OCI-LY3 (cell line): ENCODE measurements around the gene MAST2.

Source experiments
- H2AFZ ChIP-seq: fragments of 200-600, 300-600 bp; shearing (Covaris generic); 2 replicates; pipeline ENCODE4 v1.6.0; 2014; ENCODE audit warnings: antibody characterized with exemption, low read depth, low read length
- H3K27ac ChIP-seq: fragments of 200-600, 300-600 bp; sonication (generic); 2 replicates; pipeline ENCODE4 v1.5.1; 2014; ENCODE audit warnings: mild to moderate bottlenecking, low read length, moderate library complexity, mixed read lengths
- H3K27me3 ChIP-seq: fragments of 200-600, 300-600 bp; sonication (generic); 2 replicates; pipeline ENCODE4 v1.6.1; 2014; ENCODE audit warnings: low read depth, low read length, mixed read lengths
- H3K36me3 ChIP-seq: fragments of 200-600, 300-600 bp; sonication (generic); replicated peaks from 2 replicates; pipeline ENCODE3; 2014; ENCODE audit warnings: low read depth, low read length, mixed read lengths
- H3K4me1 ChIP-seq: fragments of 300-600, 200-600 bp; sonication (generic); 2 replicates; pipeline ENCODE4 v1.6.1; 2014; ENCODE audit warnings: low read length, mixed read lengths
- H3K4me2 ChIP-seq: fragments of 200-600, 300-600 bp; sonication (generic); 2 replicates; pipeline ENCODE4 v1.6.1; 2014; ENCODE audit warnings: low read length, mixed read lengths
- H3K4me3 ChIP-seq: fragments of 300-600, 200-600 bp; sonication (generic); 2 replicates; pipeline ENCODE4 v1.5.1; 2014; ENCODE audit warnings: antibody characterized with exemption, mild to moderate bottlenecking, low read length, moderate library complexity
- H3K79me2 ChIP-seq: fragments of 300-600, 200-600 bp; shearing (Covaris generic); 2 replicates; pipeline ENCODE4 v1.6.1; 2014; ENCODE audit warnings: mild to moderate bottlenecking, low read length, mixed read lengths
- H3K9ac ChIP-seq: fragments of 300-600, 200-600 bp; shearing (Covaris generic); 2 replicates; pipeline ENCODE4 v1.6.0; 2014; ENCODE audit warnings: mild to moderate bottlenecking, low read length, moderate library complexity
- H3K9me3 ChIP-seq: fragments of 200-600, 300-600 bp; shearing (Covaris generic); 2 replicates; pipeline ENCODE4 v1.6.1; 2014; ENCODE audit warnings: low read length, mixed read lengths; ENCODE audit not compliant: insufficient read depth
- H4K20me1 ChIP-seq: fragments of 200-600, 300-600 bp; sonication (generic); 2 replicates; pipeline ENCODE4 v1.6.1; 2016; ENCODE audit warnings: low read length, mixed read lengths; ENCODE audit not compliant: insufficient read depth
- CTCF ChIP-seq: fragments of 200-600, 300-600 bp; sonication (generic); IDR thresholded peaks from 2 replicates; pipeline ENCODE4 v1.5.1; 2014; ENCODE audit warnings: antibody characterized with exemption, low read length, low read depth
- EZH2phosphoT487 ChIP-seq: fragments of 200-600 bp; shearing (Covaris generic); IDR thresholded peaks from 2 replicates; pipeline ENCODE4 v1.6.1; 2018; ENCODE audit warnings: antibody characterized with exemption, mixed run types, low read depth

The MAST2 gene

GRCh38 chr1:45972621-45973020, 169.2 kb downstream of the MAST2 start:
- Histone ChIP-seq H3K36me3 (no peaks in the 10 kb centered on the region), H3K27ac (no peak overlapping the region), H3K4me1 (no peaks in the 10 kb centered on the region; the same call in 1 of the 2 replicates), H3K9me3 (no peaks in the 10 kb centered on the region), H2AFZ (no peak overlapping the region), H3K79me2 (no peaks in the 10 kb centered on the region), H4K20me1 (no peaks in the 10 kb centered on the region), H3K4me2 (no peak overlapping the region), H3K4me3 (no peak overlapping the region), H3K27me3 (no peaks in the 10 kb centered on the region), H3K9ac (no peak overlapping the region)
- TF ChIP-seq CTCF (no peak), EZH2phosphoT487 (no peak)

- H3K27ac ChIP-seq: no peak overlapping the region
- H4K20me1 ChIP-seq: no peaks in the 10 kb centered on the region
- H3K9me3 ChIP-seq: no peaks in the 10 kb centered on the region
- no peak overlapping the region for H3K4me3 ChIP-seq
- no peaks in the 10 kb centered on the region for H3K27me3 ChIP-seq
- H3K79me2 ChIP-seq: no peaks in the 10 kb centered on the region
- TF ChIP-seq CTCF (no peak), EZH2phosphoT487 (no peak)
- no peak overlapping the region for H3K9ac ChIP-seq
- H3K4me2 ChIP-seq: no peak overlapping the region
- H2AFZ ChIP-seq: no peak overlapping the region
- no peaks in the 10 kb centered on the region for H3K36me3 ChIP-seq
- H3K4me1 ChIP-seq: no peaks in the 10 kb centered on the region; the same call in 1 of the 2 replicates
Observed at GRCh38 chr1:45973121-45973520, 169.7 kb downstream of the MAST2 start.

GRCh38 chr1:45974541-45975269, 171.3 kb downstream of the MAST2 start:
- no peak overlapping the region for H3K9ac ChIP-seq
- H3K27me3 ChIP-seq: no peaks in the 10 kb centered on the region
- no peak overlapping the region for H2AFZ ChIP-seq
- no peak overlapping the region for H3K4me3 ChIP-seq
- H3K36me3 ChIP-seq: no peaks in the 10 kb centered on the region
- no peaks in the 10 kb centered on the region for H3K9me3 ChIP-seq
- H3K4me2 ChIP-seq: no peak overlapping the region
- TF ChIP-seq EZH2phosphoT487 (no peak), CTCF (no peak)
- no peaks in the 10 kb centered on the region for H4K20me1 ChIP-seq
- no peaks in the 10 kb centered on the region for H3K79me2 ChIP-seq
- no peaks in the 10 kb centered on the region; the same call in 1 of the 2 replicates for H3K4me1 ChIP-seq
- no peak overlapping the region for H3K27ac ChIP-seq

- Histone ChIP-seq H3K36me3 (no peaks in the 10 kb centered on the region), H4K20me1 (no peaks in the 10 kb centered on the region), H3K9me3 (no peaks in the 10 kb centered on the region), H3K27me3 (no peaks in the 10 kb centered on the region), H2AFZ (no peak overlapping the region), H3K9ac (no peak overlapping the region), H3K27ac (no peak overlapping the region), H3K4me2 (no peak overlapping the region), H3K79me2 (no peaks in the 10 kb centered on the region), H3K4me1 (no peaks in the 10 kb centered on the region; the same call in 1 of the 2 replicates), H3K4me3 (no peak overlapping the region)
- TF ChIP-seq CTCF (no peak), EZH2phosphoT487 (no peak)
Observed at GRCh38 chr1:45976623-45977022, 173.2 kb downstream of the MAST2 start.
